ENCODE results near the gene CCDC73. TPM values are rescaled to one million over a fixed set of nuclear protein-coding genes. Genes with fewer than 3 reads are reported as not detected.

Gene CCDC73
- total RNA-seq (2022; extraction: Qiagen RNA extraction; ENCODE audit: low read depth): 0.04 TPM in 1 of 5 replicates, not detected in the others

DNA sequence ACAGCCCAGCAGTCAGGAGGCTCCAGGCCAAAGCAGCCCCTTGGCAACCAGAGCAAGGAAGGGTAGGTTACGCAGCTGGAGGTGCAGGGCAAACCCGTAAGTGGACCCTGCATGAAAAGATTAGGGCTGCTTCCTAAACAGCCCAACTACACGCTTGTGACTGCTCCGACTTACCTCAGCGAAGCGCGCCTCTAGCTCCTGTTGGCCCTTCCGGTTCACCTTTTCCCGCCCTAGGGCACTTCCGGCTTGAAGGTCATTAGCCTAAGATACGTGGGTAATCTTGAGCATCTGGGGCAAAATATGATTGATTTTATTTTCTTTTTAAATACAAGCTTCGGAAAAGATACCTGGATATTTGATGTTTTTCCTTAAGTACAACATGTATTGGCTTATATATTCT lies at the start of gene CCDC73:
TSS of gene CCDC73 (minus strand) at position 224 of the 400 bp plus-strand sequence. CDS start 34,419 bp downstream, outside the sequence.

GRCh38 chr11:32829680-32830412 lies 35.4 kb upstream of the CCDC73 start, which contains the start of gene PRRG4:
PRRG4 (plus strand) TSS chr11:32829927; CDS start chr11:32830530, 603 bp downstream.

GRCh38 chr11:32583459-32584271 lies 210.8 kb downstream of the CCDC73 start, which contains the start of gene EIF3M:
EIF3M (plus strand) TSS chr11:32583831; CDS start chr11:32583888, 57 bp downstream.

Other genes starting within 250 kb of the CCDC73 start
- 371 to 496 TPM (median 386 TPM) in 5 replicates for gene EIF3M, start 210.8 kb downstream of the CCDC73 start, total RNA-seq (2022; extraction: Qiagen RNA extraction; ENCODE audit: low read depth)
- 0.66 to 1.4 TPM (median 1.0 TPM) in 5 replicates for gene PRRG4, start 35.3 kb upstream of the CCDC73 start, total RNA-seq (2022; extraction: Qiagen RNA extraction; ENCODE audit: low read depth)
- gene QSER1, start 98.1 kb upstream of the CCDC73 start, total RNA-seq (2022; extraction: Qiagen RNA extraction; ENCODE audit: low read depth): 9.3 to 19.8 TPM (median 17.0 TPM) in 5 replicates
- gene DEPDC7, start 221.2 kb upstream of the CCDC73 start, total RNA-seq (2022; extraction: Qiagen RNA extraction; ENCODE audit: low read depth): 4.6 to 9.1 TPM (median 7.3 TPM) in 5 replicates
- 16.3 to 25.0 TPM (median 23.0 TPM) in 5 replicates for gene TCP11L1, start 244.9 kb upstream of the CCDC73 start, total RNA-seq (2022; extraction: Qiagen RNA extraction; ENCODE audit: low read depth)

Data from A549 treated with ZK216348 at 1 μM for 4 hours (cell line).